ENCODE results near the gene HNMT.
A peak's percentile ranks its signal among the peaks of the same experiment; 100 is the strongest.
"Not testable (repeated sequence)": the region's sequence is repeated elsewhere in the genome, so short reads cannot be mapped to it uniquely, and the experiment has no call there.

The HNMT gene

GRCh38 chr2:137964066-137964858, at the start of gene HNMT:
Gene HNMT, plus strand, starts transcription at chr2:137964473. Its CDS starts 19 bp downstream, at chr2:137964492.
- Histone ChIP-seq H3K4me1 (ENCODE audit: insufficient read depth, poor library complexity, severe bottlenecking) (peaks cover 19% of the 10 kb centered on the region), H3K9me3 (ENCODE audit: severe bottlenecking) (no peaks in the 10 kb centered on the region), H3K4me3 (ENCODE audit: severe bottlenecking) (no peak within 1 kb of the TSS), H3K36me3 (ENCODE audit: low read depth) (no peaks in the 10 kb centered on the region), H3K27ac (ENCODE audit: poor library complexity, severe bottlenecking) (peak within 1 kb of the TSS; percentile 7), H3K27me3 (ENCODE audit: insufficient read depth, poor library complexity, severe bottlenecking) (no peaks in the 10 kb centered on the region)
- TF ChIP-seq, protein P1, sequence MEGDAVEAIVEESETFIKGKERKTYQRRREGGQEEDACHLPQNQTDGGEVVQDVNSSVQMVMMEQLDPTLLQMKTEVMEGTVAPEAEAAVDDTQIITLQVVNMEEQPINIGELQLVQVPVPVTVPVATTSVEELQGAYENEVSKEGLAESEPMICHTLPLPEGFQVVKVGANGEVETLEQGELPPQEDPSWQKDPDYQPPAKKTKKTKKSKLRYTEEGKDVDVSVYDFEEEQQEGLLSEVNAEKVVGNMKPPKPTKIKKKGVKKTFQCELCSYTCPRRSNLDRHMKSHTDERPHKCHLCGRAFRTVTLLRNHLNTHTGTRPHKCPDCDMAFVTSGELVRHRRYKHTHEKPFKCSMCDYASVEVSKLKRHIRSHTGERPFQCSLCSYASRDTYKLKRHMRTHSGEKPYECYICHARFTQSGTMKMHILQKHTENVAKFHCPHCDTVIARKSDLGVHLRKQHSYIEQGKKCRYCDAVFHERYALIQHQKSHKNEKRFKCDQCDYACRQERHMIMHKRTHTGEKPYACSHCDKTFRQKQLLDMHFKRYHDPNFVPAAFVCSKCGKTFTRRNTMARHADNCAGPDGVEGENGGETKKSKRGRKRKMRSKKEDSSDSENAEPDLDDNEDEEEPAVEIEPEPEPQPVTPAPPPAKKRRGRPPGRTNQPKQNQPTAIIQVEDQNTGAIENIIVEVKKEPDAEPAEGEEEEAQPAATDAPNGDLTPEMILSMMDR (IDR thresholded peaks at IDR 0.05; ENCODE audit: poor library complexity, severe bottlenecking), result no peak
- ATAC-seq (ENCODE audit: low read depth) (peak; percentile 77), DNase-seq (ENCODE audit: low spot score) (no peak)

DNA sequence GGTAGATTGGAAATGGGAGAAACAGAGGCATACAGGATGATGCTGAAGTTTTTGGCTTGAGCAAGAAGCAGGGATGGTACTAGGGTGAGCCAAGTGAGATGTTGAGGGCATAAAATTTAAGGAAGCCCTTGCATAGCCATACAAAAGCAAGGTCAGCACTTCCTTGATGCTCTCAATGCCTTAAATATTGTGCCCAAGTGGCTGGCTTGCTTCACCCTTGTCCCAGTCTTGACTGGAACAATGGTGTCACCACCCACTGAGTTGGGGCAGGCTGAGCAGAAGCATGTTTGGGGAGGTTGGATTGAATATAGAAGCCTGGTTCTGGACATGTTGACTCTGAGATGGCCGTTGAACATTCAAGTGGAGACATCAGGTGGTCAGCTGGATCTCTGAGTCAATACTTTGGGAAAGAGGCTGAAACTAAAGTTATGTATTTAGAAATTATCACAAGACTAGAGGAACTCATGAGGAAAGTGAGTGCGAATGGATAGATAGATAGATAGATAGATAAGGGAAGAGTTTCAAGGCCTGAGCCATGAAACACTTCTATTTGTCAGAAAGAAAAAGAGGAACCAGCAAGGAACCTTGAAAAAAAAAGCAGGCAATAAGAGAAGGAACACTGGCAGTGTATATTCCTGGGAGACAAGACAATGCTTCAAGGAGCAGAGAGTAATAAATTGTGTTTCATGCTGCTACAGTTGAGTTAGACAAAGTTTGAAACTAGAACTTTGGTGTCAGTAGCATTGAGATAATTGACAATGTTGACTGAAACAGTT, 43.0 kb upstream of the HNMT start:
- Histone ChIP-seq H3K4me3 (ENCODE audit: severe bottlenecking) (no peak overlapping the region), H3K27ac (ENCODE audit: poor library complexity, severe bottlenecking) (no peak overlapping the region), H3K4me1 (ENCODE audit: insufficient read depth, poor library complexity, severe bottlenecking) (no peaks in the 10 kb centered on the region), H3K27me3 (ENCODE audit: insufficient read depth, poor library complexity, severe bottlenecking) (no peaks in the 10 kb centered on the region), H3K36me3 (ENCODE audit: low read depth) (no peaks in the 10 kb centered on the region), H3K9me3 (ENCODE audit: severe bottlenecking) (no peaks in the 10 kb centered on the region)
- no peak for ATAC-seq (ENCODE audit: low read depth)
- TF ChIP-seq, protein P1 (IDR thresholded peaks at IDR 0.05; ENCODE audit: poor library complexity, severe bottlenecking), result no peak
- DNase-seq (ENCODE audit: low spot score), result no peak

DNA sequence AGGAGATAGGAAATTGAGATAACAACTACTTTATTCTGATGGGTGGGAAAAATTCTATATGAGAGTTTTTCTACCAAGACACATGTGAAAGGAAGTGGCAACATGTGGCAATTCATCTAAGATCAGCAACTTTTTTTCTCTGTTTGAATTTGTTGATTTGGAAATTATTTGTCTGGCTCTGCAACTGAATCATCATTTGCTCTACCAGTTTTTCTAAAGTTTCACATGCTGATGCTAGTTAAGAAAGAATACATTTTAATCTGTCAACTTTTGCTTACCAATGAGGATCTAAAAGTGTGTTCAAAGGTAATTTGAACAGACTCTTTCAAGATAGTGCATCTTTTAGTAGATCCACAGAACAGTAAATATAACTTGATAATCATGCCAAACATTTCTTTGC, 42.1 kb upstream of the HNMT start:
- H3K27ac ChIP-seq (ENCODE audit: poor library complexity, severe bottlenecking); H3K9me3 ChIP-seq (ENCODE audit: severe bottlenecking); H3K4me3 ChIP-seq (ENCODE audit: severe bottlenecking); H3K27me3 ChIP-seq (ENCODE audit: insufficient read depth, poor library complexity, severe bottlenecking); H3K4me1 ChIP-seq (ENCODE audit: insufficient read depth, poor library complexity, severe bottlenecking); DNase-seq (ENCODE audit: low spot score); H3K36me3 ChIP-seq (ENCODE audit: low read depth); ATAC-seq (ENCODE audit: low read depth): not testable (repeated sequence)

DNA sequence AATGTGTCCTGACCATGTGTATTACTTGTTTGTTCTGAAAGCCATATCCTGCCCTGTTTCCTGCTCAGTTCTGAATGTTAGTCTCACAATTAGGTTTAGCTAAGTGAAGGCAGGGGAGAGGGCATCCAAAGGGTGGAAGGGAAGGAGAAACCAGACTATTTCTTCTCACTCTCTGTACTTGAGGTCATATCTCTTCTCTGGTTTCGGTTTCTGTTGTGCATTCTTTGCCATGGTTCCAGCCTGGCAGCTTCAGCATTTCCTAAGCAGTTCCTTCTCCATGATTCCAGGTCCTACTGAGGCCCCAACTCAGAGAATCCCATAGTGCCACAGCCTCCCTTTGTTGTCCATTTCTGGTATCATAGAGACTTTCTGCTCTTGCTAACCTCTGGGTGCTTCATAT, 40.3 kb upstream of the HNMT start:
- H3K36me3 ChIP-seq (ENCODE audit: low read depth), result no peaks in the 10 kb centered on the region
- H3K9me3 ChIP-seq (ENCODE audit: severe bottlenecking), result no peaks in the 10 kb centered on the region
- no peak overlapping the region for H3K4me3 ChIP-seq (ENCODE audit: severe bottlenecking)
- H3K27me3 ChIP-seq (ENCODE audit: insufficient read depth, poor library complexity, severe bottlenecking), result no peaks in the 10 kb centered on the region
- TF ChIP-seq, protein P1 (IDR thresholded peaks at IDR 0.05; ENCODE audit: poor library complexity, severe bottlenecking), result no peak
- H3K4me1 ChIP-seq (ENCODE audit: insufficient read depth, poor library complexity, severe bottlenecking), result peaks cover 5% of the 10 kb centered on the region
- DNase-seq (ENCODE audit: low spot score) (no peak), ATAC-seq (ENCODE audit: low read depth) (no peak)
- H3K27ac ChIP-seq (ENCODE audit: poor library complexity, severe bottlenecking), result no peak overlapping the region

DNA sequence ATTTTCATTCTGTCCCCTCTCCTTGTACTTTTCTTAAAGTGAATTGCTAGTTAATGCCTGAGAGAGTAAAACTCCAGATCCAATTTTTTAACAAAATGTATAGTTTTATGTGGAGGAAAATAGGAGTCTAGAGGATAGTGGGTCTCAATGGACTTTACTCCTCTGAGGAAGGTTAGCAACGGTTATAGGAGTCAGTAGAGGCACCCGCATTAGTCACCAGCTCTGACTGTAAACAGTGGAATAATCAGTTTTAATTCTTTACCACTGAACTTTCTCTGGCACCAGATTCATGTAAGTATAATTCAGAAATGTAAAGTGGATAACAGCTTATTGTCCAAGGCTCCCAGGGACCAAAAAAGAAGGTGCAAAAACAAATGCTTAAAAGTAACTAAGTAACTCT, 38.7 kb upstream of the HNMT start:
- Histone ChIP-seq H3K27ac (ENCODE audit: poor library complexity, severe bottlenecking) (no peak overlapping the region), H3K4me3 (ENCODE audit: severe bottlenecking) (no peak overlapping the region), H3K36me3 (ENCODE audit: low read depth) (no peaks in the 10 kb centered on the region), H3K27me3 (ENCODE audit: insufficient read depth, poor library complexity, severe bottlenecking) (no peaks in the 10 kb centered on the region), H3K9me3 (ENCODE audit: severe bottlenecking) (no peaks in the 10 kb centered on the region), H3K4me1 (ENCODE audit: insufficient read depth, poor library complexity, severe bottlenecking) (peaks cover 9% of the 10 kb centered on the region)
- TF ChIP-seq, protein P1 (IDR thresholded peaks at IDR 0.05; ENCODE audit: poor library complexity, severe bottlenecking), result no peak
- DNase-seq (ENCODE audit: low spot score) (no peak), ATAC-seq (ENCODE audit: low read depth) (no peak)

Measured in RWPE2 (cell line).